Fibroblast of the aortic adventitia (primary cell): Measurements from ENCODE around the gene CDH23. TPM values are rescaled to one million over a fixed set of nuclear protein-coding genes. Genes with fewer than 3 reads are reported as not detected.

Source experiments
- DNase-seq: peaks from one replicate; pipeline ENCODE4 v3.0.0-alpha.2; 2010; ENCODE audit warnings: low read depth
- H3K4me3 ChIP-seq: 2 replicates; pipeline ENCODE4 v1.5.1; 2011; ENCODE audit warnings: low read depth, mild to moderate bottlenecking, control low read depth, low read length, moderate library complexity
- CTCF ChIP-seq: IDR thresholded peaks from 2 replicates; pipeline ENCODE4 v1.5.1; 2011; ENCODE audit warnings: mild to moderate bottlenecking, low read length, control low read depth, inconsistent platforms; ENCODE audit not compliant: insufficient read depth
- total RNA-seq: library from RNA; depleted of rRNA; stranded (reverse); fragments of >200 nt; gene quantifications from 2 replicates; pipeline ENCODE4 v1.2.3, GENCODE V29; 2012; ENCODE audit warnings: low replicate concordance

Gene CDH23
- total RNA-seq, 1 donor, result 0.27 TPM

GRCh38 chr10:71561003-71561574, 164.4 kb downstream of the CDH23 start:
- no peak overlapping the region for H3K4me3 ChIP-seq
- DNase-seq, result no peak
- TF ChIP-seq CTCF, result no peak

- H3K4me3 ChIP-seq, result no peak overlapping the region
- DNase-seq, result no peak
- TF ChIP-seq CTCF, result no peak
These were observed 165.5 kb downstream of the CDH23 start for GRCh38 chr10:71562181-71562580.

- no peak for DNase-seq
- TF ChIP-seq CTCF, result no peak
- H3K4me3 ChIP-seq, result no peak overlapping the region
These were observed 166.2 kb downstream of the CDH23 start for GRCh38 chr10:71562904-71563303.

- TF ChIP-seq CTCF, result no peak
- no peak overlapping the region for H3K4me3 ChIP-seq
- DNase-seq, result no peak
These were observed 167.6 kb downstream of the CDH23 start for GRCh38 chr10:71564194-71564820.

GRCh38 chr10:71565284-71566000, 168.7 kb downstream of the CDH23 start:
- TF ChIP-seq CTCF, result no peak
- no peak overlapping the region for H3K4me3 ChIP-seq
- no peak for DNase-seq

- H3K4me3 ChIP-seq, result no peak overlapping the region
- no peak for TF ChIP-seq CTCF
These were observed 170.3 kb downstream of the CDH23 start for GRCh38 chr10:71567006-71567405.

More at GRCh38 chr10:71567006-71567405, 170.3 kb downstream of the CDH23 start:
- no peak for DNase-seq
